ENCODE data around the gene MPC2.
"Not testable (repeated sequence)": the region's sequence is repeated elsewhere in the genome, so short reads cannot be mapped to it uniquely, and the experiment has no call there.

MPC2 gene

DNA sequence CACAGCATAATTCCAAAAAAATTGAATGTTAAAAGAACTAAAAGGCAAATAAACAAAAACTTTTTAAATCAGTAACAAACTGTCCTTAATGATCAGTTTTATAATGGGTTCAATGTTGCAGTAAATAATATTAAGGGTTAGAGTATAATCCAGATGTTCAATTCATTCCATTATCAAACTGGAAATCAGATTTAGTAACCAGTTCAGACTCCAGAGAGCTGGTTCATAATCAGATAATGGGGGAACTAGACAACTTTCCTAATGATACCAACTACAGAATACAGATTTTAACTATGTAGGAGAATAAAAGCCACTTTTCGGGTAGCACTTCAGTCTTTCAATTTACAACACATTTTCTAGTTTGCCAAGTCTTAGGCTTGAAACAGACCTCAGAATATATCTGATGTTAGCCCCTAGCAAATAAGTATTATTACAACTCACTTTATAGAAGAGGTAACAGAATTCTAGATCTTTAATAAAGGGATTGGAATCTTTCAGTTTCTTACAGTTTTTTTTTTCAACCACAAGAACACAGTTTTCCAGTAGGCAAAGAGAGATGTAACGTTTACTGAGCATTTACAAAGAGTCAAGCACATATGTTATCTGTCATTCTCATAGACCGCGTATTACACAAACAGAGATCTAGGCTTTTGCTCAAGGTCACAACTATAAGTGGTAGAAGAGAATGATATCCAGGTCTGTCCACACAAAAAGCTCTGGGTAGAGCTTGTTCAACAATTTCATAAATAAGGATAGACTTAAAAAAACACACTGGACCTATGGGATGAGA, 2.3 kb downstream of the MPC2 start:
- DNase-seq (ENCODE audit: low read depth in 3 of 3), result no peak

DNA sequence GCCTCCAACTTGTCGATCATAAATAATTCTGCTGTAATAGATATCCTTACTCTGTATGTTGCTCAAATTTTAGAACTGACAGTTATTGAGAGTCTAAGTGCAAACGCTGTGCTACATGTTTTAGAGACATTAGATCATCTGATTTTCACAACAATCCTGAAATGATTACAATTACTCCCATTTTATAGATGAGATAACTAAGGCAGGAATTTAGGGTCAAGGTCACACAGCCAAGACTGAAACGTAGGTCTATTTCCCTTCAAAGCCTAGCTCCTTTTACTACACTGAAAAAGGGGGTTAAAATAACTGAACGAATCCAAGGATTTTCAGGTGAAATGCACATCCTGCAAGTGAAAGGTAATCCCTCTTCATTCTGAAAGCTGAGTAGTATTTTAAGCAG, 3.1 kb downstream of the MPC2 start:
- DNase-seq (ENCODE audit: low read depth in 3 of 3), result no peak

DNA sequence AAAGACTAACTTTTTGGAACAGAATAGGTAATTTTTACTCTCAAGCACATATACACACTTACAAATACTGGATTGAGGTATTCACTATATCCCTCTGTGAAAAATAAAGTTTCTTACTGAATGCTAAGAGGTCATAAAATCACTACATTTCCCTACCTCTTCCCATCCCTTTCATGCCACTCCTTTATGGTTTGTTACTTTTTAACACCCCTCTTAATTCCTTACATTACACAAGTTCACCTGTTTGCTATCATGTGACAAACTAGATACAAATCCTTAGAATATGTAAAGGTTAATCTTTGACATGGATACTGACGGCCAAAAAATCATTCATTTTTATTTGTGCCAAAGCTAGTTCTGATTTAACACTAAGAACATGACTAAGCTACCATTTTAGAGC, 7.1 kb downstream of the MPC2 start:
- no peak for DNase-seq (ENCODE audit: low read depth in 3 of 3)

DNA sequence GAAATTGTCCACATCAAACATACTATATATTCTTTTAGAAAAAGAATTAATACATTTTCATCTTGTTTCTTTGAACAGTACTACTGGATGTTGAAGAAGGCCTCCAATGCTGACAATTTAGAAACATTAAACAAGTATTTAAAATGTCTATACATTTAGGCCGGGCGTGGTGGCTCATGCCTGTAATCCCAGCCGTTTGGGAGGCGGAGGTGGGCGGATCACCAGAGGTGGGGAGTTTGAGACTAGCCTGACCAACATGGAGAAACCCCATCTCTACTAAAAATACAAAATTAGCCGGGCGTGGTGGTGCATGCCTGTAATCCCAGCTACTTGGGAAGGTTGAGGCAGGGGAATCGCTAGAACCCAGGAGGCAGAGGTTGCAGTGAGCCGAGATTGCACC, 8.0 kb downstream of the MPC2 start:
- not testable (repeated sequence) for DNase-seq (ENCODE audit: low read depth in 3 of 3)

DNA sequence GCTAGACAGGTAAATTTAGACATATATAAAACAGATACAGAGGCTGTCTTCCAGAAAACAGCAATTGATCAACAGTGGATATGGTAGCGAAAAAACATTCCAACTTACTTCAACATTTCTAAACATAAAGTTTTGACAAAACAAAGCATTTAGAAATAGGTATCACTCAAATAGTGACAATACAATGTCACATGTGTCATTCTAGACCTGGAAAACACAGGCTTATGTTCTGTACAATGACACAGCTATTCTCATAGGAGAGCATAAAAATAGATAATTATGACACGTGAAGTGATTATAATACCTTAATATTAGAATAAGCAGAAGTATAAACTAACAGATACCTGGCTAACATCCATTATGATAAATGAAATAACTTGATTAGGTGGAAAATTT, 8.4 kb downstream of the MPC2 start:
- no peak for DNase-seq (ENCODE audit: low read depth in 3 of 3)

DNA sequence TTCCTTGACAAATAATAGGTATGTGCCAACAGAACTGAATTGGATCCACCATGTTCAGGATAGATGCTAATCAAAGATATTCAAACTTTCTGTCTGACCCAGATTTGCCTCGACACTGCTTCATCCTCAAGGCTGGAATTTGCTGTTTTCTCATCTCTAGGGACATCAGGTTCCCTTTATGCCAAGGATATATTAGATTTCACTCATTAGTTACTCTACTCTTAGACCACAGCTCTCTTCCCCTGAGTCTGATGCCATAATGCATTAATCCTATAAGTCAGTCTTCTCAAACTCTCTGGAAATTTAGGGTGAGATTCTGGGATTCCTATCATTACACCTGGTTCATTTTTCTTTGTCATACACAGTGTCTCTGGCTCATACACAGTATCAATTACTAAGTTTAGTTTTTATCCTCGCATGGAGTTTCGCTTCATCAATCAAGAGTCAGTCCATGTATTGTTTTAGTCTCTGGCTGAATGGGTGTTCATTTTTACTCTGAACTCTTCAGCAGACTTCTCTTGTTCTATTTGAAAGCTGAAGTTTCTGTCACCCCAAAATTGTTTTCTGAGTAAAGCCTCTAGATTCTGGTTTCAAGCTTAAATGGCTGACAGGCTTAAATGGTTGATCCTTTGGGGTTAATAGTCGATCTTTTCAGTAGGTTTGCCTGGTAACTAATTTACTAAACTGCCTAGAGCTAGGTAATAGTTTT, 9.7 kb downstream of the MPC2 start:
- DNase-seq (ENCODE audit: low read depth in 3 of 3), result no peak

DNA sequence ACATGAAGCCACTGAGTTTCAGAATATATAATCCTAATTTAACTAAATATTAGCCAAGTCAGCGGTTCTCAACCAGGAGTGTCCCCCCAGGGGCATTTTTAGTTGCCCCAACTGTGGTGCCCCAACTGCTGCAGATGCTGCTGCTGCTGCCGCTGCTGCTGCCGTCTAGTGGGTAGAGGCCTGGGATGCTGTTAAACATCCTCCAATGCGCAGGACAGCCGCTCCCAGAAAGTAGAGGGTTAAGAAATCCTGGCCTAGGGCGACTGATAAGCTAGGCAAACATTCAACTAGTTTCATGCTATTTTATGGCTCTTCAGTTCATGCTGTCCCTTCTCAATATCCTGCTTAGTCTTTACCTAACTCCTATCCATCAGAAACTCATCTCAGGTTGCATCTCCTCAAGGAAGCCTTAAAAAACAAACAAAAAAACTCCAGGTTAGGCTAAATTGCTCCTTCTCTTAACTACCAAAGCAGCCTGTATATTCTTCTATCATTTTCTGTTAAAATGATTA, 10.3 kb downstream of the MPC2 start:
- no peak for DNase-seq (ENCODE audit: low read depth in 3 of 3)

DNA sequence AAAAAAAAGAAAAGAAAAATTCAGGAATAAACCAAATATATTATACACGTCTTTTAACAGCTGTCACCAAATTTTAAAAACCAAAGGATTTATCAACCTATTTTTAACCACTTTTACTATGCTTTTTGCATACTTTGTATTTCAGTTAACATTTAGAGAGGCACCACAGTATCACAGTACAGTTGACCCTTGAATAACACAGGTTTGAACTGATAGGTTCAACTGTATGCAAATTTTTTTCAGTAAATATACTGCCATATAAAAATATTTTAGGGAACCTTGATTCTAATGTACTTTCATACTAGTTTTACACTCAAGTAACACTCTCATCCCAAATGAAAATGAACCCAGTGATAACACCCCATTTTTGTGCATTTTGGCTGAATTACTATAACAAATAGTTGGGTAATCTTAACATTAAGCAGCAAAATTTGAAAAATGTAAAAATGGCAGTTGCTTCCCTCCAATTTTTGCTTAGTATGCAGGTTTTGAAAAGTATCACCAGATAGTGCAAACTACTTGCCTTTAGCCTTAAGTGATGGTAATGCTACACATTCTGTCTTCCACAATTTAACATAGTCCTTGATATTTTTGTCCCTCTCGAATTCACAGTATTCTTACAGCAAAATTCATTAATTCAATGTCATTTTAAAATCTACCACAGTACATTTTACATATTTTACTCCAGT, 12.2 kb downstream of the MPC2 start:
- no peak for DNase-seq (ENCODE audit: low read depth in 3 of 3)

DNA sequence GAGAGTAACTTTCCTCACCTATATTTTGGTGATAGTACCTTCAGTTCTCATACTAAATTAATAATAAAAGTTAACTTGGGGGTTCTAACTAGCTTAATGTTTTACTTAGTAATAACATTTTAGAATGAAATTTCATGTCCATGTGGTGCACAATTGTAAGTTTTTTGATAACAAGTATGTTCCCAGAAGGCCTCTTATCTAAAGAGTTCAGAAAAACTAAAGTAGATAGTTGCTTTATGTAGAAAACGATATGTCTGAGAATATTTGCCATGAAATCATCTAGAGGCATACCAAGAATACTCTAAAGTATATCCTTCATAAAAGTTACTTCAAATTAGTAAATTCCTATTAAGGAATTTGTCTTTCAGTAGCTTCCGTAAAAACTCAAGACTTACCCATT, 12.8 kb downstream of the MPC2 start:
- DNase-seq (ENCODE audit: low read depth in 3 of 3), result no peak

DNA sequence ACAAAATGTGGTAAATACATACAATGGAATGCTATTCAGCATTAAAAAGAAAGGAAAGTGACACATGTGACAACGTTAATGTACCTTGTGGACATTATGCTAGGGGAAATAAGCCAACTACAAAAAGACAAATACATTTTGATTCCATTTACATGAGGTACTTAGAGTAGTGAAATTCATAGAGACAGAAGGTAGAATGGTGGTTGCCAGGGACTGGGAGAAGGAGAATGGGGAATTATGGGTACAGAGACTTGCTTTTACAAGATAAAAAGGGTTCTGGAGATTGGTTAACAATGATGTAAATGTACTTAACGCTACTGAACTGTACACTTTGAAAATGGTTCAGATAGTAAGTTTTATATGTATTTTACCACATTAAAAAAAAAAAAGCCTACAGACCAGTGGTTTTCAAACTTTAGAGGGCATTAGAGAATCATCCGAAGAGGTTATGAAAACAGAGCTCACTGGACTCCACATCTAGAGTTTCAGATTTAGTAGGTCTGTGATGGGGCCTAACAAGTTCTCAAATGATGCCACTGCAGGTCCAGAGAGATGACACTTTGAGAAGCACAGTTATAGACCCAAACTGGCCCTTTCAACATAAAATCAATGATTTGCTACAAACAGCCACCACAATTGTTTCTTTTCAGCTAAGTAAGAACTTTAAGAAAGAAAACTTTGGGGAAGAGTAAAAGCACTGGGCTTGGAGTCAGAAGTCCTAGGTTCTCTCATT, 13.4 kb downstream of the MPC2 start:
- DNase-seq (ENCODE audit: low read depth in 3 of 3), result no peak

DNA sequence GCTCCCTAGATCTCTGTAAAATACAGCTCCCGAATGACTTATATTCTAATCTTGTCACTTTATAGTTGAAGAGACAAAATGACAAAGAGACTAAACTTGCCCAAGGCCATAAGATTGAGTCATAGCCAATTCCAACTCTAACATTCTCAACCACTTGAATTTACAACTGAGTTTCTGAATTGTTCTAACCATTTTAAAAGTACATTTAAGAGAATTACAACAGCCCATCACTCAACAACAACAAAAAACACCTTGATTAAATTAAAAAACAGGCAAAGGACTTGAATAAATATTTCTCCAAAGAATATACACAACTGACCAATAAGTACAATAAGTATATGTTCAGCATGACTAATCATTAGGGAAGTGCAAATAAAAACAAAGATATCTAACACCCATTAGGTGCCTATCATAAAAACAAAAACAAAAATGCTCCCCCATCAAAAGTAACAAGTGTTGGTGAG, 14.2 kb downstream of the MPC2 start:
- no peak for DNase-seq (ENCODE audit: low read depth in 3 of 3)

DNA sequence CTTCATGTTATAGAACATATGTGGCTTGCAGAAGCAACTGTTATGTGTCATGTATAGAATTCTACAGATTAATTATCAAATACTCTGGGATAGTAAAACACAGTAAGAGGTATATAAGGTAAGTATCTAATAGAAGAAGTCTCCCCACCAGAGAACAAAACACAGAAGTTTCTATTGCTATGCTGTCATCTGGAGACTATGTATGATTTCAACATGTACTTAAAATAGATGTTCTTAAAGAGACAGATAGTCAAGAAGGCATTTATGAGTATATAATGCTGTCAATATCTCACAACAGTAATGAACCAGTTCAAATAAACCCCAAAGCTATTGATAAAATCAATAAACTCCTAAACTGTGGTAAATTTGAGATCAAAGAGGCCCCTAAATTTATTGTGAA, 14.8 kb downstream of the MPC2 start:
- no peak for DNase-seq (ENCODE audit: low read depth in 3 of 3)

DNA sequence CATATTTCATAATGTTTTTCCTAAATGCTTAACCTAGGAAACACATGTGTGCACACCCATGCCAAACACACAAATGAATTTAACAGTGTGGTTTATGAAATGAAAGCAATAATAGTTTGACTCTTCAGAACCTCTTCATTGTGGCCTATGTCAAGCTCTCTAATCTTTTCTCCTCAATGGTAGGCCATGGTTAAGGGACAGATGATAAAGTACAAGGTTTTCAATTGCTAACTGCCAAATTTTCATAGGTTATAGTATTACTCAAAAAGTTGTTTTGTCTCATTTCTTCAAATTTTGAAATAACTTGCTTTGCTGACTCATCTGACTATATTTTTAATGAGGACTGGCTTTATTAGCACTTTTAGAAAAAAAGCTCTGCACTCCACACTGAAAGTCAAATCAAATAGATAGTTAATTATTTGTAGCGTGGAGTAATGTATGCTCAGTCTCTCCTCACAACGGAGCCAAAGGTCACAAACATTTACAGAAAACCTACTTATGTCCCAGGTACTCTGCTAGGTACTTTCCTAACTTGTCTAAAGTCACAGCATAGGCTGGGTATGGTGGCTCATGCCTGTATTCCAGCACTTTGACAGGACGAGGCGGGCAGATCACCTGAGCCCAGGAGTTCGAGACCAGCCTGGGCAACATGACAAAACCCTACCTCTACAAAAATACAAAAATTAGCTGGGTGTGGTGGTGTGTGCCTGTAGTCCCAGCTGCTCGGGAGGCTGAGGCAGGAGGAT, 19.9 kb downstream of the MPC2 start:
- DNase-seq (ENCODE audit: low read depth in 3 of 3), result no peak

DNA sequence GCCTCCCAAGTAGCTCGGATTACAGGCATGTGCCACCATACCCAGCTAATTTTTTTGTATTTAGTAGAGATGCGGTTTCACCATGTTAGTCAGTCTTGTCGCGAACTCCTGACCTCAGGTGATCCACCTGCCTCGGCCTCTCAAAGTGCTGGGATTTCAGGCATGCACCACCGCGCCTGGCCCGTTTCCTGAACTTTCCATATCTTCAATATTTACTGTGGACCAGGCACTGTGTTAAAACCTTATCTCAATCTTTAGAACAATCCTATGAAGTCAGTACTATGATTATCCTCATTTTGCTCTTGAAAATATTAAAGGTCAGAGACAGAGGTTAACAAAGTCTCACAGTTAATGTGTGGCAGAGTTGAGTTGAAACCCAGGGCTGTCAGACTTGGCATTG, 21.3 kb downstream of the MPC2 start:
- no peak for DNase-seq (ENCODE audit: low read depth in 3 of 3)

DNA sequence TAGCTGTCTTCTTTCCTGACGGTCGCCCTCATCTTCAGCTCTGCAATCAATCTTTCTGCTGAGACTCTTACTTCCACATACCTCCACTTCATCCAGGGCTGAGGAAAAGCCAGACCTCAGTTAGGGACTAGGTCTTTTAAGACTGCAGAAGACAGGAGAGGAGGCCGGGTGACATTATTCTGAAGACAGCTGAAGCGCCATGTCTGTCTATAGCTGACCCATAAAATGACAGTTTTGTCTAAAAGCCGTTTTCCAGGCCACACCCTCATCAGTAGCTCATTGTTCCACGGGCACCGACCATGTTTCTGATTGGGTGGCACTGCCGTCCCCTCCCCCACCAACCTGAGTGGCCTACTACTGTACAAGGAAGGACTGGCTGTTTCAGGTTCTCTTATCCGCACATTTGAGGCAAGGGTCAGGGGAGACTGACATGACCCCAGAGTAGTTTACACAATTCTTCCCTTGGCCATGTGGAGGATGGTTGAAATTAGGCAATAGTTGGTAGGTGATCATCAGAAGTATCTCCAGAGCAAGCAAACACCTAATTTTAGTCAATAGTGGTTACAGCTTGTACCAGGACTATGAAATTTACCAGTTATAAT, 22.9 kb downstream of the MPC2 start, which contains the start of gene ADCY10:
Gene ADCY10 (minus strand): TSS at position 240 of the 602 bp plus-strand sequence. CDS start 8,994 bp downstream, outside the sequence.
- DNase-seq (ENCODE audit: low read depth in 3 of 3), result no peak

DNA sequence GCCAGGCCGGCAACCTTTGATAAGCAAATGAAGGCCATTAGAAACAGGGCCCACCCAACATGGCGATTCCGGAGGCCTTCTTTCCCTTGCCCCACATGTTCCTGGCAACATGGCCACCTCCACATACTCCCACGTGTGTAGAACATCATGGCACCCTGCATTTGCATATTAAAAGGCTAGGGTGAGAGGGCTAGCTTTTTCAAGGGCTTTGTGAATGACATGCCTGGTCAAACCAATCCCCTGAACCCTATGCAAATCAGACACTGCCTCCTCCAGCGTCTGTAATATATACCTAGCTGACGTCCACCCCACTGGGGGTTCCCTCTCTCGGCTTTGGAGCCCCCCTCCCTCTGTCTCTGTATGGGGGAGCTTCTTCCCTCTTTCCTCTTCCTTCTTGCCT, 24.6 kb downstream of the MPC2 start:
- DNase-seq (ENCODE audit: low read depth in 3 of 3), result no peak

DNA sequence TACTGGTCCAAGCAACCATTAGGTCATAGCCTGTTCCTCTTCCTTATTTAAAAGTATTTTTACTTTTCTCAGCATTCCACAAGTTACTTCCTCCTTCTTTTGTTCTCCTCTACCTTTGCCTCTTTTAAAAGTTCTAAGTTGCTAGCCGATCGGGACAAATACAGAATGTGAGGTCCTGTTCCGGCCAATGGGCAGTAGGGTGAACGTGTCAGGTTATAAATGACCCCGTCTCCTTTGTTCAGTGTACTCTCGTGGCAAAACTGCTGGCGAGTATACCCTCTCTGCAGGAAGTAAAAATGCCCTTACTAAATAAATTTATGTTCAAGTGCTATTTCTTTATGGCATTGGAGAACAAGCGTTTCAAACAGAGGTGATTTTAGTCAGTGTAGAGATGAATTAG, 25.5 kb downstream of the MPC2 start:
- no peak for DNase-seq (ENCODE audit: low read depth in 3 of 3)

DNA sequence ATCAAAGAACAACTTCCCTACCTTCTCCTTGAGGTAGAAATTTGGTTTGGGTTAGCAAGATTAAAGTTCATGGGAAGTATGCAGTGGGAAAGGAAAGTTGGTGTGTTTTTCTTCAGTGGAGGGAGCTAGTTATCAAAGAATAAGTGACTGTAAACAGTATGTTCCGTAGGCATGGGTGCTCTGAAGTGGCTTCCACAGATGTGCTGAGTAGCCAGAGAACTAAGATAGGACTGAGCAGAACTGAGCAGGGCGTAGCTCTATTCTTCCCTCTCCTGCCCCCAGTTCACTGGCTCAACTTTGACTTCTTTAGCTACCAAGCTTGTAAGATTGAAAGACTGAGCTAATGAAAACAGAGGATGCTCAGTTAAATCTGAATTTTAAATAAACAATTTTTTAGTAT, 26.3 kb downstream of the MPC2 start:
- DNase-seq (ENCODE audit: low read depth in 3 of 3), result no peak

DNA sequence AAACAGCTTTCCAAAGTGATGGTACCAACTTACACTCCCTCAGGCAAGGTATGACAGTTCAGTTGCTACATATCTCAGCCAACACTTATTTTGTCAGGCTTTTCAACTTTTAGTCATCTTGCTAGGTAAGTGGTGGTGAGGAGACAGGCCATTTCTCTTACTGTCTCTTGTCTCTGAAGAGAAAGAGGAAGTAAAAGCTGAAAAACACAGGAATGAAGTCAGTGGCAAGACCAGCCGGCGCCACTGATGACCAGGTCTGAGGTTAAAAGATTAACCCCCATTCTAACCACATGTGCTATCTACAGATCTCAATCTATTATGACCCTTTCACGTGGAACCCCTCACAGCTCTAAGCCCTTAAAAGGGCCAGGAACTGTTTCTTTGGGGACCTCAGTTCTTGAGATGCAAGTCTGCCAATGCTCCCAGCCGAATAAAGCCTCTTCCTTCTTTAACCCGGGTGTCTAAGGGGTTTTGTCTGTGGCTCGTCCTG, 27.1 kb downstream of the MPC2 start:
- no peak for DNase-seq (ENCODE audit: low read depth in 3 of 3)

DNA sequence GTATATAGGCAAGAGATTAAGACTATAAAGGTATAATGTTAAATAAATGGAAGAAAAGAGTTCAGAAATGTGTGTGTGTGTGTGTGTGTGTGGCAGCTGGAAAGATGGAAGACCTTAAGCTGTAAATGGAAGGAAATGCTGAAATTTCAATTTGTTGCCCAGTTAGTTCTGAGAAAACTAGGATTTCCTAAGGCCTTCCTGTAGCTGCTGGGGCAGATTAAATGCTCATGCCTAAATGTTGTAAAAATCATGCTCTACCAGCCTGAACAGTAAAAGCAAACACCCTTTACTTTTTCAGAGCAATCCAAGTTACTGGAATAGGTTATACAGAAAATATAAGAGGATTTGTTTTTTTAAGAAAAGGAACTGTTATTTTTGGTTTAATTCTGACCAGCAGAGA, 31.2 kb downstream of the MPC2 start:
- DNase-seq (ENCODE audit: low read depth in 3 of 3), result no peak
